Epithelial cell of proximal tubule (primary cell): Measurements from ENCODE around the gene B4GALT3. TPM values are rescaled to one million over a fixed set of nuclear protein-coding genes. Genes with fewer than 3 reads are reported as not detected.

Source experiments
- DNase-seq: peaks from one replicate; pipeline ENCODE4 v3.0.0-alpha.2; 2011; ENCODE audit warnings: low read depth
- H3K4me3 ChIP-seq: 2 replicates; pipeline ENCODE4 v1.5.1; 2011; ENCODE audit warnings: low read depth, mild to moderate bottlenecking, low read length
- total RNA-seq: library from RNA; depleted of rRNA; stranded (reverse); fragments of >200 nt; gene quantifications from 2 replicates; pipeline ENCODE4 v1.2.3, GENCODE V29; 2015
- TF ChIP-seq, protein P1 (sequence below): conservative IDR thresholded peaks from 2 replicates; pipeline ENCODE4 v1.5.1; 2012; ENCODE audit warnings: low read depth, mild to moderate bottlenecking, low read length

Gene B4GALT3
- total RNA-seq, 1 donor from 2014 or later, result 46.2 TPM

DNA sequence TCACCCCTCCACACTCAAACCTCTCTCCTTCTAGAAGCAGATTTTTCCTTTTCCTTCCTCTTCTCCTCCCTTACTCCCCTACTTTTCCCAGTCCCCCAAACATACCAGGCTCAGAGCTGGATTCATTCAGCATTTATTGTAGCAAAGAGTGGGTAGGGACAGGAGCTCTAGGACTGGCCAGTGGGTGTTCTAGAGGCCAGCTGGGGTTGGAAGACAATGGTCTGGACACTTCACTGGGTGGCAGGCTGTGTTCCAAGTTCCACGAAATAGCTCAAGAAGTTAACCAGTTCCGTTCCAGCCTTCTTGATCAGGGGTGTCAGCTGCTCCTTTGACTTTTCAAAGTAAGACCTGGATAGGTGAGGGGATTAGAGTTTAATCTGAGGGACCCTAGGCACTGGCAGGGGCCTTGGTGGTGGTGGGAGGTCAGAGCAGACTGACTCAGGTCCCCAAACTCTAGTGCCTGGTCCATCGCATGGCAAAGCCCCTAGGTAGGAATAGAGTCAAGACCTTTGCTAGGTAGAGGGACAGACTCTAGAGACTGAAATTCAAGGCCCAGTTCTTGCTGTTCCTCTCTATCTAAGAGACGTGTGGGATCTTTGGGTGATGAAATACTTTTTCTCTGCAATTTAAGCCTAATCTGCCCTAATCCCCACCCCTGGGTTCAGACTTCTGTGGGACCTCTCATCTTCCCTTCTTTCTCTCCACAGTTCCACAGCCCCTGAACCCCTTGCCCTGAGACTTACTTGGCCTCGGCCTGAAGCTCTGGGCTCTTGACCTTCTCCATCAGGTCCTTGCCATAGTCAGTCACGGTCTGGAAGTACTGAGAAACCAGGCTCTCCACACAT, 45.1 kb upstream of the B4GALT3 start:
- no peak overlapping the region for H3K4me3 ChIP-seq
- no peak for DNase-seq
- TF ChIP-seq, protein P1, sequence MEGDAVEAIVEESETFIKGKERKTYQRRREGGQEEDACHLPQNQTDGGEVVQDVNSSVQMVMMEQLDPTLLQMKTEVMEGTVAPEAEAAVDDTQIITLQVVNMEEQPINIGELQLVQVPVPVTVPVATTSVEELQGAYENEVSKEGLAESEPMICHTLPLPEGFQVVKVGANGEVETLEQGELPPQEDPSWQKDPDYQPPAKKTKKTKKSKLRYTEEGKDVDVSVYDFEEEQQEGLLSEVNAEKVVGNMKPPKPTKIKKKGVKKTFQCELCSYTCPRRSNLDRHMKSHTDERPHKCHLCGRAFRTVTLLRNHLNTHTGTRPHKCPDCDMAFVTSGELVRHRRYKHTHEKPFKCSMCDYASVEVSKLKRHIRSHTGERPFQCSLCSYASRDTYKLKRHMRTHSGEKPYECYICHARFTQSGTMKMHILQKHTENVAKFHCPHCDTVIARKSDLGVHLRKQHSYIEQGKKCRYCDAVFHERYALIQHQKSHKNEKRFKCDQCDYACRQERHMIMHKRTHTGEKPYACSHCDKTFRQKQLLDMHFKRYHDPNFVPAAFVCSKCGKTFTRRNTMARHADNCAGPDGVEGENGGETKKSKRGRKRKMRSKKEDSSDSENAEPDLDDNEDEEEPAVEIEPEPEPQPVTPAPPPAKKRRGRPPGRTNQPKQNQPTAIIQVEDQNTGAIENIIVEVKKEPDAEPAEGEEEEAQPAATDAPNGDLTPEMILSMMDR, result no peak

- no peak overlapping the region for H3K4me3 ChIP-seq
- TF ChIP-seq, protein P1, result no peak
- no peak for DNase-seq
Observed at GRCh38 chr1:161220002-161220401, 42.7 kb upstream of the B4GALT3 start.

GRCh38 chr1:161219078-161219892, 42.0 kb upstream of the B4GALT3 start:
- no peak overlapping the region for H3K4me3 ChIP-seq
- TF ChIP-seq, protein P1, result no peak
- no peak for DNase-seq

GRCh38 chr1:161218301-161219077, 41.2 kb upstream of the B4GALT3 start:
- TF ChIP-seq, protein P1, result no peak
- H3K4me3 ChIP-seq, result no peak overlapping the region

GRCh38 chr1:161217831-161218230, 40.5 kb upstream of the B4GALT3 start:
- DNase-seq, result no peak
- TF ChIP-seq, protein P1, result no peak

More at GRCh38 chr1:161218301-161219077, 41.2 kb upstream of the B4GALT3 start:
- DNase-seq, result no peak

GRCh38 chr1:161216945-161217712, 39.8 kb upstream of the B4GALT3 start:
- H3K4me3 ChIP-seq, result no peak overlapping the region
- no peak for DNase-seq
- TF ChIP-seq, protein P1, result no peak

More at GRCh38 chr1:161217831-161218230, 40.5 kb upstream of the B4GALT3 start:
- H3K4me3 ChIP-seq, result no peak overlapping the region
